GM12878 (cell line): ENCODE results near the gene GNG3. TPM values are rescaled to one million over a fixed set of nuclear protein-coding genes. Genes with fewer than 3 reads are reported as not detected.

Experiments used
- EZH2 ChIP-seq: IDR thresholded peaks from 2 replicates; pipeline ENCODE4 v1.6.1; 2012; ENCODE audit warnings: low read depth, mild to moderate bottlenecking, control low read depth, inconsistent platforms, low read length, borderline replicate concordance; ENCODE audit not compliant: control insufficient read depth
- HDAC6 ChIP-seq: fragments of 200-600 bp; sonication (generic); IDR thresholded peaks from one replicate; pipeline ENCODE4 v1.8.0; 2017; ENCODE audit warnings: antibody characterized with exemption; ENCODE audit not compliant: unreplicated experiment
- KLF5 ChIP-seq: fragments of 450-650 bp; IDR thresholded peaks from 2 replicates; pipeline ENCODE4 v1.6.1; 2014; ENCODE audit warnings: mild to moderate bottlenecking; ENCODE audit not compliant: partially characterized antibody
- MLLT1 ChIP-seq: fragments of 450-650 bp; IDR thresholded peaks from 2 replicates; pipeline ENCODE4 v1.6.1; 2016; ENCODE audit warnings: mild to moderate bottlenecking
- PRDM15 ChIP-seq: fragments of 450-650 bp; formaldehyde crosslinking; IDR thresholded peaks from 2 replicates; pipeline ENCODE4 v1.4.0; 2020; ENCODE audit warnings: mild to moderate bottlenecking, moderate library complexity
- SIX5 ChIP-seq: IDR thresholded peaks from 2 replicates; pipeline ENCODE4 v1.6.1; 2011; ENCODE audit warnings: mild to moderate bottlenecking, low read depth, low read length, moderate library complexity; ENCODE audit not compliant: severe bottlenecking
- SMARCA5 ChIP-seq: fragments of 450-650 bp; IDR thresholded peaks from 2 replicates; pipeline ENCODE4 v1.6.1; 2017; ENCODE audit warnings: mild to moderate bottlenecking
- TARDBP ChIP-seq: IDR thresholded peaks from 2 replicates; pipeline ENCODE4 v1.6.1; 2016; ENCODE audit warnings: borderline replicate concordance
- polyA plus RNA-seq, 11 experiments: library from polyadenylated mRNA; depleted of rRNA in 4 of 11; unstranded in 6 of 11; stranded (reverse) in 5 of 11; fragments of >200 nt; fragmentation: Nextera tagmentation in 4 of 11; fragmentation: Illumina TruSeq in 1 of 11; extraction: Ambion mirVana in 4 of 11; extraction: Trizol in 1 of 11; gene quantifications; 1 replicate in 1 of 11; 2 replicates in 10 of 11; pipeline versions ENCODE4 v1.2.1 to v1.2.3, GENCODE V29; 2011 to 2016; ENCODE audit warnings: inconsistent platforms in 2 of 11, missing spikeins in 2 of 11, low read depth in 1 of 11
- total RNA-seq, 4 experiments: library from RNA; depleted of rRNA in 3 of 4; stranded (reverse); fragments of >200 nt in 3 of 4; fragmentation: Illumina TruSeq in 1 of 4; extraction: Trizol in 1 of 4; gene quantifications; 2 replicates each; pipeline versions ENCODE4 v1.2.1 to v1.2.3, GENCODE V29; 2013 to 2021

The GNG3 gene
- total and polyA plus RNA-seq, 10 of the 15 experiments (the other 5 are each of a cell fraction or from before 2014, with no cell fraction given) = 0.27 to 0.83 (median 0.57) TPM; not detected in 5

GRCh38 chr11:62755086-62755615 is 47.7 kb downstream of the GNG3 start (continued):
- TF ChIP-seq MLLT1 = no peak
- no peak for TF ChIP-seq PRDM15 (CRISPR knock-in tag)
- TF ChIP-seq SIX5 = no peak
- no peak for TF ChIP-seq SMARCA5
- TF ChIP-seq HDAC6 = no peak
- TF ChIP-seq KLF5 = no peak
- no peak for TF ChIP-seq EZH2
- no peak for TF ChIP-seq TARDBP
